HG03135 (cell line): ENCODE results near the gene PSMD14.
"Not testable (repeated sequence)": the region's sequence is repeated elsewhere in the genome, so short reads cannot be mapped to it uniquely, and the experiment has no call there.

Experiments used
- ATAC-seq: cut with Tn5 transposase; IDR thresholded peaks from one replicate; pipeline ENCODE4 v1.9.1; 2021; ENCODE audit warnings: mild to moderate bottlenecking, moderate library complexity; ENCODE audit not compliant: unreplicated experiment

Gene PSMD14

GRCh38 chr2:161308178-161308955 lies at the start of gene PSMD14:
TSS of gene PSMD14 (plus strand) at chr2:161308425. CDS start at chr2:161318826, 10,401 bp downstream.
- ATAC-seq: peak; percentile 98

GRCh38 chr2:161265874-161266273 lies 42.4 kb upstream of the PSMD14 start:
- no peak for ATAC-seq

GRCh38 chr2:161269111-161269510 lies 39.1 kb upstream of the PSMD14 start:
- no peak for ATAC-seq

- ATAC-seq: peak; percentile 92
Observed at GRCh38 chr2:161273038-161273760, 35.0 kb upstream of the PSMD14 start.

GRCh38 chr2:161278564-161279229 lies 29.5 kb upstream of the PSMD14 start:
- ATAC-seq: not testable (repeated sequence)

GRCh38 chr2:161279230-161279815 lies 28.9 kb upstream of the PSMD14 start:
- not testable (repeated sequence) for ATAC-seq

- ATAC-seq: not testable (repeated sequence)
Observed at GRCh38 chr2:161280906-161281323, 27.3 kb upstream of the PSMD14 start.

- ATAC-seq: not testable (repeated sequence)
Observed at GRCh38 chr2:161281615-161282310, 26.5 kb upstream of the PSMD14 start.

- not testable (repeated sequence) for ATAC-seq
Observed at GRCh38 chr2:161282311-161282644, 25.9 kb upstream of the PSMD14 start.

GRCh38 chr2:161283926-161284325 lies 24.3 kb upstream of the PSMD14 start:
- no peak for ATAC-seq

GRCh38 chr2:161303535-161304050 lies 4.6 kb upstream of the PSMD14 start:
- no peak for ATAC-seq

- no peak for ATAC-seq
Observed at GRCh38 chr2:161306919-161307318, 1.3 kb upstream of the PSMD14 start.

GRCh38 chr2:161307676-161308075 lies 549 bp upstream of the PSMD14 start:
- ATAC-seq: no peak

- ATAC-seq: no peak
Observed at GRCh38 chr2:161312996-161313395, 4.8 kb downstream of the PSMD14 start.

GRCh38 chr2:161315380-161315779 lies 7.2 kb downstream of the PSMD14 start:
- ATAC-seq: no peak

GRCh38 chr2:161316701-161317100 lies 8.5 kb downstream of the PSMD14 start:
- no peak for ATAC-seq

- ATAC-seq: no peak
Observed at GRCh38 chr2:161321944-161322648, 13.9 kb downstream of the PSMD14 start.

- no peak for ATAC-seq
Observed at GRCh38 chr2:161324876-161325275, 16.7 kb downstream of the PSMD14 start.

- ATAC-seq: no peak
Observed at GRCh38 chr2:161327582-161327981, 19.4 kb downstream of the PSMD14 start.
